IPS-15b (cell line): ENCODE results near the gene ZNF205.

Source experiments
- H3K27me3 ChIP-seq: one replicate; pipeline ENCODE4 v1.6.1; 2013; ENCODE audit warnings: low read length; ENCODE audit not compliant: control insufficient read depth, insufficient read depth
- H3K36me3 ChIP-seq: one replicate; pipeline ENCODE4 v1.6.1; 2013; ENCODE audit warnings: low read length; ENCODE audit not compliant: control insufficient read depth, insufficient read depth
- H3K4me1 ChIP-seq: one replicate; pipeline ENCODE4 v1.6.1; 2013; ENCODE audit warnings: mild to moderate bottlenecking, low read length; ENCODE audit not compliant: control insufficient read depth, insufficient read depth
- H3K4me3 ChIP-seq: one replicate; pipeline ENCODE4 v1.5.1; 2013; ENCODE audit warnings: low read depth, low read length
- H3K9ac ChIP-seq: one replicate; pipeline ENCODE4 v1.6.1; 2013; ENCODE audit warnings: low read depth, mild to moderate bottlenecking, low read length
- H3K9me3 ChIP-seq: one replicate; pipeline ENCODE4 v1.6.1; 2013; ENCODE audit warnings: mild to moderate bottlenecking, low read length; ENCODE audit not compliant: control insufficient read depth, insufficient read depth

ZNF205 gene

DNA sequence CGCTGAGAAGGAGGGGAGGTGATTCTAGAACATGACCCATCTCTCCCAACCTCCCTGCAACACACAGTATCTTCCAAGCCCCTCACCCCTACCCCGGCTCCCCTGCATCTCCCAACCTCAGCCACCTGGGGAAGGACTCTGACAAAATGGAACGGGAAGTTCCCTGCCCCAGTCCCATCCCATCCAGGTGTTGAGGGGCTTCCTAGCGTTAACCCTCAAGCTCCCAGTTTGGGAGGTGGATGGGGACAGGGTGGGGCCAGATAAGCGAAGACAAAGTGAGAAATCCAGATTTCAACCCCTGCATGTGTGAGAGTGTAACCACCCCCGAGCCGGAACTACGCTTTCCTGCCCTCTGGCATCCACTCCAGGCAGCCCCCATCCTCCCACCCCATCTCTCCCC is 15.1 kb upstream of the ZNF205 start:
- no peaks in the 10 kb centered on the region for H3K9me3 ChIP-seq
- H3K4me1 ChIP-seq = peaks cover 18% of the 10 kb centered on the region
- peak overlapping the region; percentile 97 for H3K9ac ChIP-seq
- H3K4me3 ChIP-seq = peak overlapping the region; percentile 81
- H3K36me3 ChIP-seq = peaks cover 12% of the 10 kb centered on the region
- H3K27me3 ChIP-seq = no peaks in the 10 kb centered on the region

DNA sequence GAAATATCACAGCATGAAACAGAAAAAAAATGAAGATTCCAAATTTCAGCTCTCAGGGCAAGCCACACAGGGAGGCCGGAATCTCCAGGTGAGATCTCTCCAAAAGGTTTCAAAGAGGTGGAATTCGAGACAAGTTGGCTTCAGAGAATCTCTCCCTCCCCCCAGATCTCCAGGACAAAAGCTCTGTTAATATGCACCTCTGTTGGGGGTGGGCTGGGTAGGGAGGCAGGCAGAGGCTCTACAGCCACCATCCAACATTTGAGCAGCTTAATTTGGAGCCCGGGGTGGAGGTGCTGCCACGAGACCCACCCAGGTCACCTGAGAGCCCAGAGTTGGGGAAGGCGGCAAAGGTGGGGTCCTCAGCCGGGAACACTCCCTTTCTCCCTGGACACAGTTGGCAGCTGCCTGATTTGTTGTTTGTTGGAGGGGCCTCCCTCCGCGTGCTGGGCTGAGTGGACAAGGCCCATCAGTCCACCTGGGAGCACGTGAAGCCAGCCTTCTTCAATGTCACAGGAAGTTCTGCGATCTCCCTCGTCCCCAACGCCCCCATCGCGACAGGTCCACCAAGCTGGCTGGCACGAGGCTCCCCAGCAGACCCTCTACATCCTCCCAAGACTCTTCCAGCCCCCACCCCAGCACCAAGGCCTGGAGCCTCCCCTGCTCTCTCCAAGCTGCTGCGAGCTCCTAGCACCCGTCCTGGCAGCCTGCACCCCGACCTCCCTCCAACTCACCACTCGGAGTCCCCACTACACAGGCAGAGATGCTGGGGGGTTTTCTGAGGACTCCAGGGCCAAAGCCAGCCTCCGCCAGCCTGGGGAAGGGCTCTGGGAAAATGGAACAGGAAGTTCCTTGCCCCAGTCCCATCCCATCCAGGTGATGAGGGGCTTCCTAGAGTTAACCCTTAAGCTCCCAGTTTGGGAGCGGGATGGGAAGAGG is 13.7 kb upstream of the ZNF205 start, which contains the start of gene ZSCAN10:
TSS of gene ZSCAN10 (minus strand) at position 836 of the 936 bp plus-strand sequence. CDS start 6,357 bp downstream, outside the sequence.
- Histone ChIP-seq H3K9ac (peak within 1 kb of the TSS; percentile 97), H3K4me1 (peaks cover 18% of the 10 kb centered on the region), H3K27me3 (no peaks in the 10 kb centered on the region), H3K4me3 (peak within 1 kb of the TSS; percentile 81), H3K9me3 (no peaks in the 10 kb centered on the region), H3K36me3 (peaks cover 5% of the 10 kb centered on the region)

DNA sequence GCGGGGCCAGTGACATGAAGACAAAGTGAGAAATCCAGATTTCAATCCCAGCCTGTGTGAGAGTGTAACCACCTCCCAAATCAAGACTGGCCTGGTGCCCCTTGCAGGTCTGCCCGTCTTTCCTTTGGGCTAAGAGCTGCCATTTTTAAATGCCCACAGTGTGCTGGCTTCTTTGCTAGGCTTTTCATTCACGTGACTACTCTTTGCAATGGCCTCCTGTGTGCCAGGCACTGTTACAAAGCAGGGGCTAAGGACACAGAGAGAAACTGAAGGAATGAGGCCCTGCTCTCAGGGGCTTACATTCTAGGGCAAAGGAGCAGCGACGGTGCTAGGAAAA is 13.0 kb upstream of the ZNF205 start:
- H3K9ac ChIP-seq = peak overlapping the region; percentile 97
- H3K9me3 ChIP-seq = no peaks in the 10 kb centered on the region
- peaks cover 18% of the 10 kb centered on the region for H3K4me1 ChIP-seq
- H3K4me3 ChIP-seq = peak overlapping the region; percentile 81
- H3K27me3 ChIP-seq = no peaks in the 10 kb centered on the region
- peaks cover 5% of the 10 kb centered on the region for H3K36me3 ChIP-seq

DNA sequence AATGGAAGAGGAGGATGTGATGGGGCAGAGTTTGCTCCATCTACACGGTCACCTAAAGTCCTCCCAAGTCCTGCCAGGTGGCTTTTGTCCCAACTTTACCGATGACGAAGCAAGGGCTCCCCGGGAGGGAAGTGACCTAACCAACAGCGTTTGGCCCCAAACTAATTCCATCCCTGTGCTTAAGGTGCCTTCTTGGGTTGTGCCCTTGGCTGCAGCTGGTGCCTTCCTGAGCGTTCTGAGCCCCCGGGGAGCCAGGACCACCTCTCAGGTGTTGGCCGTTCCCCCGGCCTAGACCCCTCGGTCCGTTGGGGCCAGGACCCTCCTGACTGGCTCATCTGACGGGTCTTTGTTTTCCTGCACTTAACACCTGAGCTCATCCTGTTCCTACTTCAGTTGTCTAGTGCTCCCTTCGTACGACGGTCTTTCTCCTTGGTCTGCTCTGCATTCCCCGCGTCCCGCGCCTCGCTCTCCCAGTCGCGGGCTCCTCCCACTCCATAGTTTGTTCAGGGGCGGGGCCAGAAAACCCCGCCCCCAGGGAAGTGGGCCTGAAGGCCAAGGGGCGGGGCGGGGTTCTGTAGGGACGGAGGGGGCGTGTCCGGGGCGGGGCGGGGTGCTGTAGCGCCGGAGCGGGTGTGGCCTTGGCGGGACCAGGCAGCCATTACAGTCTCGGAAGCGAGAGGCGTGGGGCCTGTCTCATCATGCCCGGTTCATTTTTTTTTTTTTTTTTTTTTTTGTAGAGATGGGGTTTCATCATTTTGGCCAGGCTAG is 12.5 kb upstream of the ZNF205 start:
- no peaks in the 10 kb centered on the region for H3K9me3 ChIP-seq
- no peaks in the 10 kb centered on the region for H3K27me3 ChIP-seq
- peak overlapping the region; percentile 81 for H3K4me3 ChIP-seq
- H3K9ac ChIP-seq = peak overlapping the region; percentile 97
- H3K4me1 ChIP-seq = peaks cover 18% of the 10 kb centered on the region
- peaks cover 5% of the 10 kb centered on the region for H3K36me3 ChIP-seq

DNA sequence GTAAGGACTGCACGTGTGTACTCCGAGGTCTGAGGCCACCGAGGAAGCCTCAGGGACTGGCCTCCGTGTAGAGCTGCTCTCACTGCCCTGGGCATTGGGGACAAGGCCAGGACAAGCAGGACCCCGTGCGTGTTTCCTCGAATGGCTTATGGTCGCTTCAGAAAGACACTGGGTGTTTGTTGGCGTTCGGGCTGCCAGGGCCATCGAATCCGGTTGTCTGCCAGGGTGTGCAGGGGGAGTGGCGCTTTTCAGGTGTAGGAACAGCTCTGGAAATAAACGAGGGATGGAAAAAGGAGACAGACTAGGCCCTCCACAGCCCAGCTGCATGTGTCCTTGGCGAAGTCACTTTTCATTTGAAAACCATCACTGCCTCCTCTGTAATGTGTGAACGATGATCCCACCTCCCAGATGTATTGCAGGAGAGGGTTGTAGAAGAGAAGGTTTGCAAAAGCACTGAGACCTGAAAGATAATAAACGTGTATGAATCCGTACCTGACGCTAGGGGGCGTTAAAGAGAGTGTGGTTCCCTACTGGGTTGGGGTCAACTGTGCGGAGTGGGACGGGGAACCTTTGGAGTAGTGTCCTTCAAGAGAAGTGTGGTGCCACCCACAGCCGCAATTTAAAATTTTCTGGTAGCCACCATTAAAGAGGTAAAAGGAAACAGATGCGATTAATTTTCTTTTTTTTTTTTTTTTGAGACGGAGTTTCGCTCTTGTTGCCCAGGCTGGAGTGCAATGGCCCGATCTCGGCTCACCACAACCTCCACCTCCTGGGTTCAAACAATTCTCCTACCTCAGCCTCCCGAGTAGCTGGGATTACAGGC is 11.2 kb upstream of the ZNF205 start:
- Histone ChIP-seq H3K9me3 (no peaks in the 10 kb centered on the region), H3K27me3 (no peaks in the 10 kb centered on the region), H3K4me1 (peaks cover 15% of the 10 kb centered on the region), H3K9ac (no peak overlapping the region), H3K36me3 (peaks cover 3% of the 10 kb centered on the region), H3K4me3 (peak overlapping the region; percentile 23)

DNA sequence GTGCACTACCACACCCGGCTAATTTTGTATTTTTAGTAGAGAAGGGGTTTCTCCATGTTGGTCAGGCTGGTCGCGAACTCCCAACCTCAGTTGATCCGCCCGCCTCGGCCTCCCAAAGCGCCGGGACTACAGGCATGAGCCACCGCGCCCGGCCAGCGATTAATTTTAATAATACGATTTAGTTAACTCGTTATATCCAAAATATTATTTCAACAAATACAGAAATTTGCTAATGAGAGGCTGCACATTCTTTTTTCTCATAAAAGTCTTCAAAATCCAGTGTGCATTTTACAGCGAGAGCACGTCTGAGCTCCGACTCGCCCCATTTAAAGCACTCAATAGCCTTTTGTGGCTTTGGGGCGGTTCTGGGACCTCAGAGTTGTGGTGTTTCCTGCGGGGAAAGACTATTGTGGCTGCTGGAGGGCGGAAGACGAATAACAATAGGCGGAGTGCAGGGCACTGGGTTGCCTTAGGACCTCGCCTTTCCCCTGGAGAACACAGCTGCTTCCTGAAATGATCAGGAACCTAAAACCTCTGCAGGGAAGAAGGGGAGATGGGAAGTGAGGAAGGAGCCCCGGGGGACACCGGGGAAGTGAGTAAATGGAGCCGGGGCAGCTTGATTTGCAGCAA is 10.4 kb upstream of the ZNF205 start:
- Histone ChIP-seq H3K27me3 (no peaks in the 10 kb centered on the region), H3K9ac (no peak overlapping the region), H3K9me3 (no peaks in the 10 kb centered on the region), H3K4me1 (peaks cover 9% of the 10 kb centered on the region), H3K4me3 (peak overlapping the region; percentile 4), H3K36me3 (no peaks in the 10 kb centered on the region)

DNA sequence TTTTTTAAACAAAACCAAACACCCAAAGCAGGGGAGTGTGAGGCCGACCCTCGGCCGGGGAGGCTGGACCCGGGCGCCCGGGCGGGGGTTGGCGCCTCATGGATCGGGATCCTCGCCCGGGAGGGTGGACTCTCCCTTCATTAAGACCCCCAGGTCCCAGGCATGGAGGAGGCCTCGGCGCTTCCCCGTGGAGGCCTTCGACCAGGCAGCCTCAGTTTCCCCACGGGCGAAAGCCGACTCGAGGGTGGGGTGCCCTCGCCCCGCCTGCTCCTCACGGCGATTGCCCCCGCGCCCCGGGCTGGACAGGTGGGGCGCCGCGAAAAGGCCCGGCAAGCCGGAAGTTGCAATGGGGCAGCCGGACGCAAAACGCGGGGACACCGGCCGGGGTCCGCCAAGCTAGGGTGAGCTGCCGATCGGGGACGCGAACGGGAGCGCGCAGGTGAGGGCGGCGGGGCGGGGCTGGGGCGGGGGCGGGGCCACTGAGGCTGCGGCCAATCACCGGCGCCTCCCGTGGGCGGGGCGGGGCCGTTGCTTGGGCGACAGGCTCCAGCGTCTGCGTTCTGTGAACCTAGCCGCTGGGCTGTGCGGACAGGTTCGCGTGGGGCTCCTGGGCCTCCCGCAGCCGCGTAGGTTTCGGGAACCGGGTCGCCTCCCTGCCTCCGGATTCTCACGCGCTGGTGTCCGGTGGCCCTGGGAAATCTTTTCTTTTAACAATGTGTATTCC is 6.0 kb upstream of the ZNF205 start:
- Histone ChIP-seq H3K27me3 (no peaks in the 10 kb centered on the region), H3K9ac (peak overlapping the region; percentile 83), H3K36me3 (no peaks in the 10 kb centered on the region), H3K4me1 (no peaks in the 10 kb centered on the region), H3K9me3 (no peaks in the 10 kb centered on the region), H3K4me3 (peak overlapping the region; percentile 68)

DNA sequence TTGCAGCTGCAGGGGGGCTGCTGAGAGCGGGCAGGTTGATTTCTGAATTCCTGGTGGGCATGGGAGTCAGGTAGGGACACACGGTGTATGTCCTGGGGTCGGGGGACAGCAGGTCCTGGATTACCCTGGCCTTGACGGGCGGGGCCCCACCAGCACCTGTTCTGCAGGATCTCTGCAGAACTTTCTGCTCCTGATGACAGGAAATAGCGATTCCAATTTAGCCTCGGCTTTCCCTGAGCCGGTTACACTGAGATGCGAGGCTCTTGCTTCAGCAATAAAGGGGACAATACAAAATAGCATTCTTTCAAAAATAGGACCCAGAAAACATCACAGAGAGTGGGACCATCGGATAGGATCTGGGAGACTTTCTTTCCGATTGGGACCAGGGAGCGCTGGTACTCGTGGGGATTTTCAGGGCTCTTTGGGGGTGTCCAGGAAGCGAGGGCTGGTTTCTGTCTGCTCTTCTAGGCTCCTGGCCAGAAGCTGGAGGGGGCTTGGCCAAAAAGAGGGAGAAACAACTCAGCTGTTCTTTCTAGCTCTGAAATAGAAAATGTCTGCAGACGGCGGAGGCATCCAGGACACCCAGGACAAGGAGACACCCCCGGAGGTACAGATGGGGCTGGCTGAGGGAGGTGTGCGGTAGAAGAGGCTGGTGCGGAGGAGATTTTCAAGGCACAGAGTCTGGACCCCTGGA is 642 bp downstream of the ZNF205 start:
- peak overlapping the region; percentile 79 for H3K9ac ChIP-seq
- no peaks in the 10 kb centered on the region for H3K9me3 ChIP-seq
- H3K4me1 ChIP-seq = peaks cover 2% of the 10 kb centered on the region
- H3K36me3 ChIP-seq = peaks cover 13% of the 10 kb centered on the region
- H3K27me3 ChIP-seq = no peaks in the 10 kb centered on the region
- peak overlapping the region; percentile 92 for H3K4me3 ChIP-seq

DNA sequence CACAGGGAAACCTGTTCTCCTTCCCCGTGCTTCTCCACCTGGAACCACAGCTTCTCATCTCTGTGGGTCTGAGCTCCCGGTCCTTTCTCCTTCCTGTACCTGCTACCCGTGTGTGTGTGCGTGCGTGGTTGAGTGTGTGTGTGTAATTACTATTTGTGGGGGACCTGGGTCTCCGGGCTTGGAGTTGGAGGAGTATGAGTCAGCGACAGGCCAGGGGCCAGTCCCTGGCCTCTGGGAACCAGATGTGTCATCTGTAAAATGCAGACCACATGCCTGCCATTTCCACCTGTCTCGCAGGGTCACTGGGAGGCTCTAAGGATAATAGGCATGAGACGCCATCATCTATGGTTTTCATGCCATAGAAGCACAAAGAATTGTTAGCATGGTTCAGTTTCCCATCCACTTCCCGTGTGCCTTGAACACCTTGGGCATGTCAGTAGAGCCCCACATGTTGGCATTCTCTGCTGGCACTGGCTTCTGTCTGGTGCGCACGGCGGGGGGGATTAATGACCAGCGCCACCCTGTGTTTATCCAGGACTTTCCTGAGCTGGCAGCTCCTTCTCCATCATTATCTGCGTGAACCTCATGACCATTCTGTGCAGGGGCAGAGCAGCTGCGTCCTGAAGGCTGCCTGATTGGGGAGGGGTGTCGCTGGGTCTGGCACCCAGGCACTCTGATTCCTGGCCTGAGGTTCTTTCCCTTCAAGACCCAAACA is 1.5 kb downstream of the ZNF205 start:
- peaks cover 2% of the 10 kb centered on the region for H3K4me1 ChIP-seq
- peak overlapping the region; percentile 92 for H3K4me3 ChIP-seq
- H3K9ac ChIP-seq = no peak overlapping the region
- H3K9me3 ChIP-seq = no peaks in the 10 kb centered on the region
- no peaks in the 10 kb centered on the region for H3K27me3 ChIP-seq
- H3K36me3 ChIP-seq = peaks cover 16% of the 10 kb centered on the region

DNA sequence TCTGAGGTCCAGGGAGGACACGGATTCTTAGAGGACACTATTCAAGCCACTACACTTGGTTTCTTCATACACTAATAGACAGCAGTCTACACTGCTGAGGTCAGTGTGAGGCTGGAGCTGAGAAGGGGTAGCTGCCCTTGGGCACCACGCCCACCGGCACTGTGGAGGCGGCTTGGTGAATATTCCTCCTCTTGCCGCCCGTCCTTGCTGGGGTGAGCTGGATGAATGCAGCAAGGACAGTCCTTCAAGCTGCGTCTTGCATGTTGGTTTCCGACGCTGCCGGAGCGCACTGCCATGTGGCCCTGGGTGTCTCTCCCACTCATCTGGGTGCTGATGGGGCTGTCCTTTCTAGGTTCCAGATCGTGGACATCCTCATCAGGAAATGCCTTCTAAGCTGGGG is 2.6 kb downstream of the ZNF205 start:
- Histone ChIP-seq H3K27me3 (no peaks in the 10 kb centered on the region), H3K36me3 (peaks cover 22% of the 10 kb centered on the region), H3K4me1 (peaks cover 2% of the 10 kb centered on the region), H3K4me3 (no peak overlapping the region), H3K9me3 (no peaks in the 10 kb centered on the region), H3K9ac (no peak overlapping the region)
